Mesendoderm (in vitro differentiated cells): ENCODE measurements around the gene VAMP8.

ENCODE experiments used
- DNase-seq: peaks from one replicate; pipeline ENCODE4 v3.0.0; 2013
- H2AK5ac ChIP-seq: 2 replicates; pipeline ENCODE4 v1.6.1; 2013; ENCODE audit warnings: low read length, inconsistent platforms
- H2BK120ac ChIP-seq: 2 replicates; pipeline ENCODE4 v1.6.1; 2013; ENCODE audit warnings: low read depth, mild to moderate bottlenecking, low read length, moderate library complexity, mixed read lengths
- H2BK15ac ChIP-seq: replicated peaks from 2 replicates; pipeline ENCODE4 v1.6.1; 2013; ENCODE audit warnings: low read depth, mild to moderate bottlenecking, moderate library complexity
- H2BK5ac ChIP-seq: 2 replicates; pipeline ENCODE4 v1.6.1; 2013; ENCODE audit warnings: low read length, inconsistent platforms
- H3K18ac ChIP-seq: 2 replicates; pipeline ENCODE4 v1.6.1; 2013; ENCODE audit warnings: mild to moderate bottlenecking, low read length, mixed read lengths
- H3K23ac ChIP-seq: one replicate; pipeline ENCODE4 v1.6.1; 2013; ENCODE audit warnings: low read length
- H3K27ac ChIP-seq: 2 replicates; pipeline ENCODE4 v1.5.1; 2013; ENCODE audit warnings: low read depth, mild to moderate bottlenecking, inconsistent platforms, low read length, moderate library complexity
- H3K27me3 ChIP-seq: 2 replicates; pipeline ENCODE4 v1.6.1; 2013; ENCODE audit warnings: low read length, control low read depth, mild to moderate bottlenecking, inconsistent platforms; ENCODE audit not compliant: insufficient read depth, poor library complexity
- H3K36me3 ChIP-seq: 2 replicates; pipeline ENCODE4 v1.6.1; 2013; ENCODE audit warnings: low read length, inconsistent platforms; ENCODE audit not compliant: control insufficient read depth, insufficient read depth
- H3K4ac ChIP-seq: one replicate; pipeline ENCODE4 v1.6.1; 2013; ENCODE audit warnings: low read depth, mild to moderate bottlenecking, low read length, moderate library complexity
- H3K4me1 ChIP-seq: 2 replicates; pipeline ENCODE4 v1.6.1; 2013; ENCODE audit warnings: low read depth, low read length, inconsistent platforms; ENCODE audit not compliant: control insufficient read depth
- H3K4me2 ChIP-seq: 2 replicates; pipeline ENCODE4 v1.6.1; 2013; ENCODE audit warnings: low read length
- H3K4me3 ChIP-seq: 2 replicates; pipeline ENCODE4 v1.5.1; 2013; ENCODE audit warnings: mild to moderate bottlenecking, low read length
- H3K56ac ChIP-seq: one replicate; pipeline ENCODE4 v1.6.1; 2013; ENCODE audit warnings: low read length
- H3K79me1 ChIP-seq: 2 replicates; pipeline ENCODE4 v1.6.1; 2013; ENCODE audit warnings: low read length, inconsistent platforms
- H3K79me2 ChIP-seq: 2 replicates; pipeline ENCODE4 v1.6.1; 2013; ENCODE audit warnings: mild to moderate bottlenecking, low read length; ENCODE audit not compliant: control insufficient read depth, insufficient read depth
- H3K9ac ChIP-seq: 2 replicates; pipeline ENCODE4 v1.6.1; 2013; ENCODE audit warnings: low read length, inconsistent platforms
- H4K5ac ChIP-seq: one replicate; pipeline ENCODE4 v1.6.1; 2013; ENCODE audit warnings: low read length
- H4K8ac ChIP-seq: one replicate; pipeline ENCODE4 v1.6.1; 2013; ENCODE audit warnings: low read depth, mild to moderate bottlenecking, control low read depth, low read length, moderate library complexity
- WGBS: extraction: QIAGEN DNeasy Blood & Tissue Kit; methylation state at CpG from one replicate; pipeline ENCODE4 v1.1.7; 2013; ENCODE audit warnings: low lambda C conversion rate, missing lambda C conversion rate; ENCODE audit not compliant: insufficient coverage; ENCODE audit errors: extremely low coverage; 5-methylcytosine and 5-hydroxymethylcytosine counted together

The VAMP8 gene

GRCh38 chr2:85561280-85562212 is 15.8 kb upstream of the VAMP8 start, which contains the start of gene GGCX:
TSS of gene GGCX (minus strand) at chr2:85561493. CDS start at chr2:85561428, 65 bp downstream.
- peak within 1 kb of the TSS; percentile 66 for H3K4me3 ChIP-seq
- no peak within 1 kb of the TSS for H2BK15ac ChIP-seq
- no peaks in the 10 kb centered on the region for H3K27me3 ChIP-seq

GRCh38 chr2:85564144-85564563 is 13.2 kb upstream of the VAMP8 start:
- H4K8ac ChIP-seq, result no peak overlapping the region
- no peak overlapping the region for H2BK120ac ChIP-seq
- H3K79me2 ChIP-seq, result peaks cover 12% of the 10 kb centered on the region
- no peaks in the 10 kb centered on the region for H3K4me1 ChIP-seq
- H2BK5ac ChIP-seq, result no peak overlapping the region
- no peak overlapping the region for H3K56ac ChIP-seq
- H3K4me3 ChIP-seq, result no peak overlapping the region
- H3K18ac ChIP-seq, result no peak overlapping the region
- no peak overlapping the region for H3K4me2 ChIP-seq
- H3K9ac ChIP-seq, result no peak overlapping the region
- peaks cover 3% of the 10 kb centered on the region for H3K79me1 ChIP-seq
- no peak overlapping the region for H2BK15ac ChIP-seq
- H3K23ac ChIP-seq, result no peak overlapping the region
- H3K27ac ChIP-seq, result no peak overlapping the region
- no peak overlapping the region for H4K5ac ChIP-seq
- no peak for DNase-seq
- no CpG with 5 or more reads among the region's 5 CpGs for WGBS
- no peaks in the 10 kb centered on the region for H3K27me3 ChIP-seq
- H3K4ac ChIP-seq, result no peak overlapping the region
- H2AK5ac ChIP-seq, result no peak overlapping the region
- H3K36me3 ChIP-seq, result no peaks in the 10 kb centered on the region

More at GRCh38 chr2:85561280-85562212, 15.8 kb upstream of the VAMP8 start, which contains the start of gene GGCX:
- WGBS, result no CpG with 5 or more reads among the region's 64 CpGs
- Histone ChIP-seq H3K4me2 (peak within 1 kb of the TSS; percentile 94), H3K4me1 (no peaks in the 10 kb centered on the region), H2AK5ac (no peak within 1 kb of the TSS), H2BK120ac (no peak within 1 kb of the TSS), H3K79me2 (peaks cover 18% of the 10 kb centered on the region), H3K36me3 (peaks cover 1% of the 10 kb centered on the region), H3K4ac (peak within 1 kb of the TSS; percentile 95), H2BK5ac (peak within 1 kb of the TSS; percentile 13), H3K23ac (peak within 1 kb of the TSS; percentile 75), H4K8ac (peak within 1 kb of the TSS; percentile 65), H3K79me1 (peaks cover 15% of the 10 kb centered on the region), H3K56ac (peak within 1 kb of the TSS; percentile 94), H3K27ac (peak within 1 kb of the TSS; percentile 30), H3K9ac (peak within 1 kb of the TSS; percentile 89), H3K18ac (peak within 1 kb of the TSS; percentile 94), H4K5ac (peak within 1 kb of the TSS; percentile 17)
- peak; percentile 98 for DNase-seq

- Histone ChIP-seq H2BK120ac (no peak overlapping the region), H3K4ac (no peak overlapping the region), H3K36me3 (no peaks in the 10 kb centered on the region), H3K27me3 (peaks cover 5% of the 10 kb centered on the region), H3K79me2 (no peaks in the 10 kb centered on the region), H3K27ac (no peak overlapping the region), H4K5ac (no peak overlapping the region), H3K4me1 (no peaks in the 10 kb centered on the region), H2BK5ac (no peak overlapping the region), H3K79me1 (no peaks in the 10 kb centered on the region), H3K4me2 (no peak overlapping the region), H4K8ac (no peak overlapping the region), H3K9ac (no peak overlapping the region), H3K23ac (no peak overlapping the region), H3K56ac (no peak overlapping the region), H2BK15ac (no peak overlapping the region), H3K4me3 (no peak overlapping the region), H3K18ac (no peak overlapping the region), H2AK5ac (no peak overlapping the region)
- WGBS, result no CpG with 5 or more reads among the region's 4 CpGs
- no peak for DNase-seq
These were observed 11.1 kb upstream of the VAMP8 start for GRCh38 chr2:85566265-85566664.

GRCh38 chr2:85575739-85576138 is 1.6 kb upstream of the VAMP8 start:
- no peak overlapping the region for H2BK120ac ChIP-seq
- H3K56ac ChIP-seq, result no peak overlapping the region
- H3K4me2 ChIP-seq, result no peak overlapping the region
- no peak overlapping the region for H4K8ac ChIP-seq
- H3K18ac ChIP-seq, result no peak overlapping the region
- no peak overlapping the region for H2BK15ac ChIP-seq
- H2BK5ac ChIP-seq, result no peak overlapping the region
- no peak for DNase-seq
- no peak overlapping the region for H3K4ac ChIP-seq
- H2AK5ac ChIP-seq, result no peak overlapping the region
- peaks cover 7% of the 10 kb centered on the region for H3K79me2 ChIP-seq
- no peak overlapping the region for H3K27ac ChIP-seq
- peaks cover 13% of the 10 kb centered on the region for H3K4me1 ChIP-seq
- no peak overlapping the region for H3K23ac ChIP-seq
- H3K27me3 ChIP-seq, result peaks cover under 1% of the 10 kb centered on the region
- H3K36me3 ChIP-seq, result no peaks in the 10 kb centered on the region
- peaks cover 2% of the 10 kb centered on the region for H3K79me1 ChIP-seq
- no peak overlapping the region for H4K5ac ChIP-seq
- no CpG with 5 or more reads among the region's 8 CpGs for WGBS
- H3K9ac ChIP-seq, result no peak overlapping the region
- no peak overlapping the region for H3K4me3 ChIP-seq

- H2BK5ac ChIP-seq, result no peak overlapping the region
- peak overlapping the region; percentile 20 for H2BK15ac ChIP-seq
- no peaks in the 10 kb centered on the region for H3K27me3 ChIP-seq
- peak overlapping the region; percentile 49 for H3K4ac ChIP-seq
- no peak overlapping the region for H3K23ac ChIP-seq
- H3K27ac ChIP-seq, result peak overlapping the region; percentile 93
- H3K9ac ChIP-seq, result no peak overlapping the region
- H3K79me1 ChIP-seq, result peaks cover 9% of the 10 kb centered on the region
- H3K4me3 ChIP-seq, result no peak overlapping the region
- no peak overlapping the region for H2AK5ac ChIP-seq
- no peak overlapping the region for H3K18ac ChIP-seq
- peaks cover 9% of the 10 kb centered on the region for H3K79me2 ChIP-seq
- no peak overlapping the region for H4K5ac ChIP-seq
- peak overlapping the region; percentile 11 for H3K56ac ChIP-seq
- H2BK120ac ChIP-seq, result no peak overlapping the region
- WGBS, result no CpG with 5 or more reads among the region's 3 CpGs
- no peak for DNase-seq
- H4K8ac ChIP-seq, result no peak overlapping the region
- no peak overlapping the region for H3K4me2 ChIP-seq
- H3K36me3 ChIP-seq, result no peaks in the 10 kb centered on the region
- H3K4me1 ChIP-seq, result peaks cover 13% of the 10 kb centered on the region
These were observed 362 bp upstream of the VAMP8 start for GRCh38 chr2:85577063-85577385.
